Suprapubic skin (tissue), 4 donors: Measurements from ENCODE around the gene TRIM29.

Experiments
- CTCF ChIP-seq, 2 donors: fragments of 200-600 bp in 1 of 2; fragments of 450-650 bp in 1 of 2; sonication (generic) in 1 of 2; IDR thresholded peaks; one replicate each; pipeline ENCODE4 v1.5.1; 2016 to 2019; ENCODE audit warnings: antibody characterized with exemption in 2 of 2, mild to moderate bottlenecking in 1 of 2, moderate library complexity in 1 of 2
- EP300 ChIP-seq: sonication (generic); formaldehyde crosslinking; IDR thresholded peaks from one replicate; pipeline ENCODE4 v1.6.1; 2017; ENCODE audit warnings: antibody characterized with exemption
- POLR2A ChIP-seq, 2 donors: fragments of 450-650 bp; IDR thresholded peaks; one replicate each; pipeline ENCODE4 v1.6.1; 2017; ENCODE audit warnings: antibody characterized with exemption in 2 of 2, mild to moderate bottlenecking in 2 of 2, moderate library complexity in 2 of 2
- POLR2AphosphoS5 ChIP-seq, 3 donors: sonication (generic); formaldehyde crosslinking; IDR thresholded peaks; one replicate each; pipeline ENCODE4 v1.6.1; 2017; ENCODE audit warnings: antibody characterized with exemption in 3 of 3

GRCh38 chr11:120078397-120078796 is 59.5 kb downstream of the TRIM29 start:
- TF ChIP-seq POLR2A (IDR thresholded peaks at IDR 0.05), result no peak
- no peak for TF ChIP-seq CTCF (IDR thresholded peaks at IDR 0.05)
- no peak for TF ChIP-seq EP300
- no peak for TF ChIP-seq POLR2AphosphoS5 (IDR thresholded peaks at IDR 0.05)
